Measurements from ENCODE around the gene ARHGEF16. TPM values are rescaled to one million over a fixed set of nuclear protein-coding genes. Genes with fewer than 3 reads are reported as not detected.

ARHGEF16 gene
- polyA plus RNA-seq, 4 donors = 15.2 to 24.2 (median 21.8) TPM

- no peak for DNase-seq (ENCODE audit: low read depth in 4 of 4, low spot score in 2 of 4)
These were observed 74.7 kb downstream of the ARHGEF16 start for GRCh38 chr1:3529099-3529729.

- DNase-seq (ENCODE audit: low read depth in 4 of 4, low spot score in 2 of 4) = no peak
These were observed 75.8 kb downstream of the ARHGEF16 start for GRCh38 chr1:3530086-3530925.

Other genes starting within 250 kb of the ARHGEF16 start
- 10 to 100 TPM in 3 of 4 donors, 1 to 10 TPM in 1; 6.3 to 19.0 (median 15.1) TPM for gene MEGF6, start 156.8 kb downstream of the ARHGEF16 start, polyA plus RNA-seq (ENCODE audit: insufficient read length in 4 of 4)
- 10 to 100 TPM; 40.2 to 47.3 (median 43.5) TPM for gene TPRG1L, start 170.3 kb downstream of the ARHGEF16 start, polyA plus RNA-seq (ENCODE audit: insufficient read length in 4 of 4)
- 10 to 100 TPM; 17.4 to 27.7 (median 20.3) TPM for gene WRAP73, start 195.4 kb downstream of the ARHGEF16 start, polyA plus RNA-seq (ENCODE audit: insufficient read length in 4 of 4)
- gene TP73, start 197.9 kb downstream of the ARHGEF16 start, polyA plus RNA-seq (ENCODE audit: insufficient read length in 4 of 4) = 1 to 10 TPM in 1 of 4 donors, under 1 TPM in 3; 0.51 to 1.4 (median 0.67) TPM